A549 (cell line): Measurements from ENCODE around the gene ACP3. TPM values are rescaled to one million over a fixed set of nuclear protein-coding genes. Genes with fewer than 3 reads are reported as not detected.

Experiments used
- ATAC-seq, 2 experiments: fragments of 200-7000 bp in 1 of 2; fragments of >200 bp in 1 of 2; cut with Nextera tagmentation in 1 of 2; cut with Tn5 transposase in 1 of 2; 3 replicates each; pipeline versions ENCODE4 v1.8.0 to v1.9.1; 2018 to 2020; ENCODE audit warnings: mild to moderate bottlenecking in 1 of 2, moderate library complexity in 1 of 2
- CTCF ChIA-PET: fragments of 300-600 bp; sonication (Branson Sonifier 250); formaldehyde crosslinking; extraction: SDS; loops from one replicate; lab custom pipeline; 2021; ENCODE audit warnings: antibody characterized with exemption, inconsistent platforms; lab: Yijun Ruan, JAX
- POLR2A ChIA-PET: fragments of 350-600 bp; formaldehyde crosslinking; extraction: SDS; loops from one replicate; lab custom pipeline; 2021; ENCODE audit warnings: antibody characterized with exemption, inconsistent platforms; lab: Yijun Ruan, JAX
- DNase-seq, 2 experiments: peaks; one replicate each; pipeline versions ENCODE4 v3.0.0 to v3.0.0-alpha.2; 2011 to 2016; ENCODE audit warnings: low read depth in 1 of 2, low spot score in 1 of 2
- FAIRE-seq: peaks from 2 replicates; lab custom pipeline; 2011; peaks lifted over from hg19 to GRCh38; lab: Jason Lieb, UNC
- H3K27ac ChIP-seq, 2 experiments: fragments of >200 bp; sonication (Bioruptor Twin); formaldehyde crosslinking; 3 replicates each; pipeline ENCODE4 v1.5.1; 2016 to 2017
- H3K4me1 ChIP-seq: fragments of >200 bp; sonication (Bioruptor Twin); formaldehyde crosslinking; 3 replicates; pipeline ENCODE4 v1.6.1; 2016
- H3K4me2 ChIP-seq: fragments of >200 bp; sonication (Bioruptor Twin); formaldehyde crosslinking; 3 replicates; pipeline ENCODE4 v1.6.1; 2016
- H3K4me3 ChIP-seq: fragments of >200 bp; sonication (Bioruptor Twin); formaldehyde crosslinking; 3 replicates; pipeline ENCODE4 v1.5.1; 2016
- H3K9me3 ChIP-seq: fragments of >200 bp; sonication (Bioruptor Twin); formaldehyde crosslinking; 3 replicates; pipeline ENCODE4 v1.6.1; 2016
- CBX8 ChIP-seq: fragments of 200-600 bp; sonication (generic); IDR thresholded peaks from 2 replicates; pipeline ENCODE4 v1.6.1; 2016
- CHD2 ChIP-seq: fragments of 150-350 bp; IDR thresholded peaks from 2 replicates; pipeline ENCODE4 v1.6.1; 2014; ENCODE audit warnings: low read length; ENCODE audit not compliant: partially characterized antibody
- EHF ChIP-seq: fragments of 250-450 bp; sonication (Bioruptor Pico); IDR thresholded peaks from 2 replicates; pipeline ENCODE4 v1.5.0; 2020; ENCODE audit warnings: mild to moderate bottlenecking
- ESRRA ChIP-seq: fragments of 150-350 bp; IDR thresholded peaks from 2 replicates; pipeline ENCODE4 v1.6.1; 2014; ENCODE audit warnings: mild to moderate bottlenecking, low read length, borderline replicate concordance
- FOSB ChIP-seq: fragments of 250-450 bp; sonication (Bioruptor Pico); IDR thresholded peaks from 2 replicates; pipeline ENCODE4 v1.5.0; 2020; ENCODE audit warnings: mild to moderate bottlenecking, moderate library complexity
- FOSL2 ChIP-seq, 2 experiments: fragments of 450-650 bp in 1 of 2; fragments of >200 bp in 1 of 2; sonication (Bioruptor Twin) in 1 of 2; formaldehyde crosslinking; IDR thresholded peaks; 2 replicates each; pipeline versions ENCODE4 v1.5.0 to v1.6.1; 2016 to 2020; ENCODE audit warnings: mild to moderate bottlenecking in 1 of 2, moderate library complexity in 1 of 2
- GATA3 ChIP-seq: IDR thresholded peaks from 2 replicates; pipeline ENCODE4 v1.6.1; 2012; ENCODE audit warnings: borderline replicate concordance
- HDAC2 ChIP-seq: fragments of 200-600 bp; sonication (generic); IDR thresholded peaks from 2 replicates; pipeline ENCODE4 v1.6.1; 2016
- HOXB13 ChIP-seq: fragments of 250-450 bp; sonication (Bioruptor Pico); IDR thresholded peaks from 2 replicates; pipeline ENCODE4 v1.5.0; 2020; ENCODE audit warnings: low read depth, mild to moderate bottlenecking, moderate library complexity
- HOXB5 ChIP-seq: fragments of 250-450 bp; sonication (Bioruptor Pico); IDR thresholded peaks from 2 replicates; pipeline ENCODE4 v1.5.0; 2020; ENCODE audit warnings: mild to moderate bottlenecking, moderate library complexity
- POLR2A ChIP-seq: IDR thresholded peaks from 2 replicates; pipeline ENCODE4 v1.6.1; 2012; ENCODE audit warnings: mild to moderate bottlenecking, low read length
- RAD21 ChIP-seq, 2 experiments: fragments of >200 bp in 1 of 2; sonication (Bioruptor Twin) in 1 of 2; formaldehyde crosslinking in 1 of 2; IDR thresholded peaks in 1 of 2; conservative IDR thresholded peaks in 1 of 2; 2 replicates in 1 of 2; 3 replicates in 1 of 2; pipeline ENCODE4 v1.6.1; 2012 to 2018; ENCODE audit warnings: inconsistent platforms in 1 of 2
- RCOR1 ChIP-seq: fragments of 150-350 bp; IDR thresholded peaks from 2 replicates; pipeline ENCODE4 v1.6.1; 2014; ENCODE audit warnings: antibody characterized with exemption, low read length, low read depth
- RFX5 ChIP-seq: fragments of 450-650 bp; IDR thresholded peaks from 2 replicates; pipeline ENCODE4 v1.7.1; 2014; ENCODE audit warnings: antibody characterized with exemption, mild to moderate bottlenecking, moderate library complexity
- SMC3 ChIP-seq: fragments of >200 bp; sonication (Bioruptor Twin); formaldehyde crosslinking; IDR thresholded peaks from 3 replicates; pipeline ENCODE4 v1.6.1; 2018; ENCODE audit warnings: inconsistent platforms
- TFCP2L1 ChIP-seq: fragments of 250-450 bp; sonication (Bioruptor Pico); IDR thresholded peaks from 2 replicates; pipeline ENCODE4 v1.5.0; 2021; ENCODE audit warnings: mild to moderate bottlenecking
- ZSCAN20 ChIP-seq: fragments of 250-450 bp; sonication (Bioruptor Pico); IDR thresholded peaks from 2 replicates; pipeline ENCODE4 v1.8.0; 2022; ENCODE audit warnings: mild to moderate bottlenecking, moderate library complexity
- WGBS: methylation state at CpG from one replicate; pipeline ENCODE4 v1.1.6; 2017; ENCODE audit errors: missing lambda C conversion rate; 5-methylcytosine and 5-hydroxymethylcytosine counted together
- polyA plus RNA-seq, 4 experiments: library from polyadenylated mRNA; depleted of rRNA in 3 of 4; stranded (reverse); fragments of >200 nt; fragmentation: RNase III in 1 of 4; extraction: RNeasy Plus Mini Kit Qiagen cat#74134 plus additional on column Dnase treatment in 1 of 4; gene quantifications; 2 replicates in 3 of 4; 3 replicates in 1 of 4; pipeline ENCODE4 v1.2.3, GENCODE V29; 2011 to 2017
- TF ChIP-seq, protein P1 (sequence below): fragments of 250-450 bp; sonication (Bioruptor Pico); IDR thresholded peaks from 2 replicates; pipeline ENCODE4 v1.5.0; 2021; ENCODE audit warnings: mild to moderate bottlenecking, moderate library complexity, borderline replicate concordance
- TF ChIP-seq, protein P2 (sequence below): IDR thresholded peaks from 2 replicates; pipeline ENCODE4 v1.6.1; 2012

Gene ACP3
- polyA plus RNA-seq, 2 of the 4 experiments (the other 2 are of a cell fraction), result 0.09 to 0.19 TPM

- TF ChIP-seq, protein P1, sequence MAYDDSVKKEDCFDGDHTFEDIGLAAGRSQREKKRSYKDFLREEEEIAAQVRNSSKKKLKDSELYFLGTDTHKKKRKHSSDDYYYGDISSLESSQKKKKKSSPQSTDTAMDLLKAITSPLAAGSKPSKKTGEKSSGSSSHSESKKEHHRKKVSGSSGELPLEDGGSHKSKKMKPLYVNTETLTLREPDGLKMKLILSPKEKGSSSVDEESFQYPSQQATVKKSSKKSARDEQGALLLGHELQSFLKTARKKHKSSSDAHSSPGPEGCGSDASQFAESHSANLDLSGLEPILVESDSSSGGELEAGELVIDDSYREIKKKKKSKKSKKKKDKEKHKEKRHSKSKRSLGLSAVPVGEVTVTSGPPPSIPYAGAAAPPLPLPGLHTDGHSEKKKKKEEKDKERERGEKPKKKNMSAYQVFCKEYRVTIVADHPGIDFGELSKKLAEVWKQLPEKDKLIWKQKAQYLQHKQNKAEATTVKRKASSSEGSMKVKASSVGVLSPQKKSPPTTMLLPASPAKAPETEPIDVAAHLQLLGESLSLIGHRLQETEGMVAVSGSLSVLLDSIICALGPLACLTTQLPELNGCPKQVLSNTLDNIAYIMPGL (CRISPR knock-in tag), result no peak
- TF ChIP-seq FOSB (CRISPR knock-in tag), result no peak
- TF ChIP-seq ESRRA, result no peak
Observed at GRCh38 chr3:132399054-132399929, 82.1 kb downstream of the ACP3 start (continued).

DNA sequence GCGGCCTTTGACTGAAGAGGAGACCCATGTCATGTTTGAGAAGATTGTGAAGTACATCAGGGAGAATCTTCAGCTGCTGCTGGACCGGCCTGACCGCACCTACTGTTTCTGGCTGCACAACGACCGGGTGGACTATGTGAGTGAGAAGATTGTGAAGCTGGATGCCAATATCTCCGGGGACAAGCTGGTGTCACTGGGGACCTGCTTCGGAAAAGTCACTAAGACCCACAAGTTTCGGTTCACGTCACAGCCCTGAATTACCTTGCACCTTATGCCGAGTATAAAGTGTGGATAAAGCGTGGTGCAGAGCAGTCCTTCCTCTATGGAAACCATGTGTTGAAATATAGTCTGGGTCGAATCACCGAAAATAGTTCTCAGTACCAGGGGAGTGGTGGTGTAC, 84.0 kb downstream of the ACP3 start:
- FAIRE-seq, result no peak
- ChIA-PET CTCF (interaction anchor here (1.5 to 7.6 kb wide), 2 partner anchors 50 to 142 kb away, joined by 5 to 118 read pairs; no protein-coding TSS in a partner anchor), POLR2A (no interaction called here)
- 77% methylated on average over 13 of the region's 13 CpGs for WGBS
- Histone ChIP-seq H3K4me2 (no peak overlapping the region), H3K9me3 (no peaks in the 10 kb centered on the region), H3K4me3 (no peak overlapping the region), H3K4me1 (no peaks in the 10 kb centered on the region), H3K27ac (no peak overlapping the region)
- no peak for DNase-seq
- TF ChIP-seq HOXB5 (CRISPR knock-in tag) (no peak), CHD2 (no peak), HDAC2 (no peak), ZSCAN20 (no peak), RAD21 (conservative IDR thresholded peaks at IDR 0.05 in 1 of 2, IDR thresholded peaks at IDR 0.05 in 1 of 2) (no peak)
- ATAC-seq, result no peak

- H3K9me3 ChIP-seq, result no peaks in the 10 kb centered on the region
- H3K4me3 ChIP-seq, result no peak overlapping the region
- ChIA-PET POLR2A (no interaction called here), CTCF (no interaction called here)
- FAIRE-seq (no peak), ATAC-seq (no peak), DNase-seq (no peak)
- no peak overlapping the region for H3K27ac ChIP-seq
- no peak overlapping the region for H3K4me2 ChIP-seq
- 72% methylated on average over 3 of the region's 3 CpGs for WGBS
- H3K4me1 ChIP-seq, result no peaks in the 10 kb centered on the region
- TF ChIP-seq ZSCAN20, result no peak
- TF ChIP-seq SMC3, result no peak
- TF ChIP-seq, protein P2, sequence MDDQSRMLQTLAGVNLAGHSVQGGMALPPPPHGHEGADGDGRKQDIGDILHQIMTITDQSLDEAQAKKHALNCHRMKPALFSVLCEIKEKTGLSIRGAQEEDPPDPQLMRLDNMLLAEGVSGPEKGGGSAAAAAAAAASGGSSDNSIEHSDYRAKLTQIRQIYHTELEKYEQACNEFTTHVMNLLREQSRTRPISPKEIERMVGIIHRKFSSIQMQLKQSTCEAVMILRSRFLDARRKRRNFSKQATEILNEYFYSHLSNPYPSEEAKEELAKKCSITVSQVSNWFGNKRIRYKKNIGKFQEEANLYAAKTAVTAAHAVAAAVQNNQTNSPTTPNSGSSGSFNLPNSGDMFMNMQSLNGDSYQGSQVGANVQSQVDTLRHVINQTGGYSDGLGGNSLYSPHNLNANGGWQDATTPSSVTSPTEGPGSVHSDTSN, result no peak
- TF ChIP-seq RCOR1, result no peak
- no peak for TF ChIP-seq TFCP2L1 (CRISPR knock-in tag)
- no peak for TF ChIP-seq HDAC2
- TF ChIP-seq EHF (CRISPR knock-in tag), result no peak
- TF ChIP-seq CBX8, result no peak
- TF ChIP-seq HOXB5 (CRISPR knock-in tag), result no peak
Observed at GRCh38 chr3:132404276-132404675, 87.1 kb downstream of the ACP3 start.

DNA sequence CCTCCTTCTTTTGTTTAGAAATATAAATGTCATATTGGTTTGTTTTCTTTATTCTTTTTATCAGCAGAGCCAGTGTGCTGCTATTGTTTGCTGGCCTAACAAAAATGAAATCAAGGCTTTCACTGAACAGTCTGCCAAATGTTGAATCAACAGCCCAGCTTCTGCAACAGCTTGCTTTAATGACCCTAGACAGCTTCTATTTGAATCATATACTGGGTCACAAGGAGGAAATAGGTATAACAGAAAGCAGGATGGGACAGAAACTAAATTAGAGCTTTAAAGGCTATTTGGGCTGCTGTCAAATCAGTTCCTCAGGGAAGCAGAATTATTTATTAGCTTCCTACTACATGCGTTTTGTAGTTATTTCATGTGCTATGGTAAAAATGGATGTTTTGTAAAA, 88.0 kb downstream of the ACP3 start:
- no peak for ATAC-seq
- CTCF ChIA-PET, result no interaction called here
- no peak overlapping the region for H3K4me3 ChIP-seq

More for the DNA sequence above, 88.0 kb downstream of the ACP3 start:
- POLR2A ChIA-PET, result no interaction called here
- TF ChIP-seq CHD2, result no peak
- no peak for TF ChIP-seq CBX8
- no peak for TF ChIP-seq HOXB13 (CRISPR knock-in tag)
- no peak for TF ChIP-seq POLR2A
- TF ChIP-seq, protein P1 (CRISPR knock-in tag), result no peak
- TF ChIP-seq RFX5, result no peak
- TF ChIP-seq GATA3, result no peak
- no peak for TF ChIP-seq FOSL2 (IDR thresholded peaks at IDR 0.05)
- no peak for TF ChIP-seq FOSL2 (CRISPR knock-in tag; IDR thresholded peaks at IDR 0.05)
- no peak overlapping the region for H3K4me2 ChIP-seq
- no peaks in the 10 kb centered on the region for H3K9me3 ChIP-seq
- H3K4me1 ChIP-seq, result no peaks in the 10 kb centered on the region
- WGBS, result 67% methylated on average over 1 of the region's 1 CpG
- DNase-seq, result no peak
- no peak overlapping the region for H3K27ac ChIP-seq
- FAIRE-seq, result no peak
